NT2/D1 (cell line): Measurements from ENCODE around the gene ANO1.

ENCODE experiments used
- DNase-seq: peaks from one replicate; pipeline ENCODE4 v3.0.0-alpha.2; 2011; ENCODE audit warnings: low read depth, low spot score
- H3K27me3 ChIP-seq: 2 replicates; pipeline ENCODE4 v1.6.0; 2011; ENCODE audit warnings: mild to moderate bottlenecking; ENCODE audit not compliant: insufficient read length, insufficient read depth
- H3K36me3 ChIP-seq: 2 replicates; pipeline ENCODE4 v1.6.1; 2011; ENCODE audit warnings: mild to moderate bottlenecking, low read length, mixed read lengths; ENCODE audit not compliant: insufficient read depth, insufficient read length
- H3K4me1 ChIP-seq: 2 replicates; pipeline ENCODE4 v1.5.1; 2011; ENCODE audit not compliant: insufficient read depth, insufficient read length
- H3K4me3 ChIP-seq: 2 replicates; pipeline ENCODE4 v1.5.1; 2011; ENCODE audit warnings: low read depth; ENCODE audit not compliant: insufficient read length
- H3K9ac ChIP-seq: 2 replicates; pipeline ENCODE4 v1.6.0; 2011; ENCODE audit warnings: low read depth; ENCODE audit not compliant: insufficient read length
- H3K9me3 ChIP-seq: 2 replicates; pipeline ENCODE4 v1.5.1; 2011; ENCODE audit warnings: mild to moderate bottlenecking, low read length; ENCODE audit not compliant: insufficient read depth
- SUZ12 ChIP-seq: IDR thresholded peaks from 2 replicates; pipeline ENCODE4 v1.6.1; 2011; ENCODE audit not compliant: insufficient read length, insufficient read depth; ENCODE audit errors: extremely low read depth
- YY1 ChIP-seq: IDR thresholded peaks from 2 replicates; pipeline ENCODE4 v1.6.1; 2011; ENCODE audit not compliant: insufficient read length, insufficient read depth
- ZNF274 ChIP-seq: IDR thresholded peaks from 2 replicates; pipeline ENCODE4 v1.6.1; 2011; ENCODE audit warnings: mild to moderate bottlenecking, low read depth, low read length

The ANO1 gene

GRCh38 chr11:70226967-70227366, 148.8 kb downstream of the ANO1 start:
- Histone ChIP-seq H3K36me3 (no peaks in the 10 kb centered on the region), H3K9ac (peak overlapping the region; percentile 42), H3K9me3 (no peaks in the 10 kb centered on the region), H3K27me3 (no peaks in the 10 kb centered on the region), H3K4me3 (no peak overlapping the region), H3K4me1 (peaks cover 6% of the 10 kb centered on the region)
- TF ChIP-seq SUZ12 = no peak
- no peak for TF ChIP-seq ZNF274
- no peak for TF ChIP-seq YY1
- DNase-seq = no peak

- H3K9me3 ChIP-seq = no peaks in the 10 kb centered on the region
- no peaks in the 10 kb centered on the region for H3K36me3 ChIP-seq
- no peaks in the 10 kb centered on the region for H3K27me3 ChIP-seq
- H3K4me3 ChIP-seq = no peak overlapping the region
- H3K4me1 ChIP-seq = peaks cover 10% of the 10 kb centered on the region
- TF ChIP-seq ZNF274 (no peak), YY1 (no peak), SUZ12 (no peak)
- H3K9ac ChIP-seq = no peak overlapping the region
- DNase-seq = no peak
Observed at GRCh38 chr11:70229737-70230136, 151.6 kb downstream of the ANO1 start.

GRCh38 chr11:70230151-70230839, 152.2 kb downstream of the ANO1 start:
- no peak for DNase-seq
- H3K36me3 ChIP-seq = no peaks in the 10 kb centered on the region

GRCh38 chr11:70230840-70231710, 153.0 kb downstream of the ANO1 start:
- no peak for TF ChIP-seq YY1
- Histone ChIP-seq H3K27me3 (no peaks in the 10 kb centered on the region), H3K4me3 (no peak overlapping the region), H3K9ac (peak overlapping the region; percentile 50), H3K9me3 (no peaks in the 10 kb centered on the region), H3K4me1 (peaks cover 10% of the 10 kb centered on the region), H3K36me3 (no peaks in the 10 kb centered on the region)
- DNase-seq = no peak

More at GRCh38 chr11:70230151-70230839, 152.2 kb downstream of the ANO1 start:
- no peaks in the 10 kb centered on the region for H3K9me3 ChIP-seq
- no peaks in the 10 kb centered on the region for H3K27me3 ChIP-seq
- TF ChIP-seq ZNF274 = no peak
- H3K9ac ChIP-seq = no peak overlapping the region
- H3K4me1 ChIP-seq = peaks cover 10% of the 10 kb centered on the region
- no peak overlapping the region for H3K4me3 ChIP-seq

GRCh38 chr11:70233034-70233433, 154.9 kb downstream of the ANO1 start:
- no peak for TF ChIP-seq ZNF274
- no peak for TF ChIP-seq SUZ12
- no peak for TF ChIP-seq YY1
- Histone ChIP-seq H3K27me3 (no peaks in the 10 kb centered on the region), H3K9me3 (no peaks in the 10 kb centered on the region), H3K9ac (no peak overlapping the region), H3K4me3 (no peak overlapping the region), H3K36me3 (no peaks in the 10 kb centered on the region), H3K4me1 (peaks cover 6% of the 10 kb centered on the region)
- DNase-seq = no peak

- Histone ChIP-seq H3K9ac (no peak overlapping the region), H3K9me3 (no peaks in the 10 kb centered on the region), H3K36me3 (no peaks in the 10 kb centered on the region), H3K27me3 (no peaks in the 10 kb centered on the region), H3K4me3 (no peak overlapping the region), H3K4me1 (peaks cover 6% of the 10 kb centered on the region)
- no peak for TF ChIP-seq ZNF274
- TF ChIP-seq YY1 = no peak
- TF ChIP-seq SUZ12 = no peak
- DNase-seq = no peak
Observed at GRCh38 chr11:70233511-70233934, 155.4 kb downstream of the ANO1 start.

GRCh38 chr11:70233962-70234361, 155.8 kb downstream of the ANO1 start:
- Histone ChIP-seq H3K27me3 (no peaks in the 10 kb centered on the region), H3K9ac (no peak overlapping the region), H3K4me1 (peaks cover 6% of the 10 kb centered on the region), H3K36me3 (no peaks in the 10 kb centered on the region), H3K4me3 (no peak overlapping the region), H3K9me3 (no peaks in the 10 kb centered on the region)
- TF ChIP-seq ZNF274 = no peak
- TF ChIP-seq YY1 = no peak
- TF ChIP-seq SUZ12 = no peak
- no peak for DNase-seq
